OCI-LY3 (cell line): ENCODE results near the gene C1QL2.

Experiments
- CTCF ChIP-seq: fragments of 200-600, 300-600 bp; sonication (generic); IDR thresholded peaks from 2 replicates; pipeline ENCODE4 v1.5.1; 2014; ENCODE audit warnings: antibody characterized with exemption, low read length, low read depth
- EZH2phosphoT487 ChIP-seq: fragments of 200-600 bp; shearing (Covaris generic); IDR thresholded peaks from 2 replicates; pipeline ENCODE4 v1.6.1; 2018; ENCODE audit warnings: antibody characterized with exemption, mixed run types, low read depth

- TF ChIP-seq CTCF, result no peak
- no peak for TF ChIP-seq EZH2phosphoT487
These were observed 35.2 kb downstream of the C1QL2 start for GRCh38 chr2:119123389-119123788.
